Measurements from ENCODE around the gene SHANK2.

SHANK2 gene

DNA sequence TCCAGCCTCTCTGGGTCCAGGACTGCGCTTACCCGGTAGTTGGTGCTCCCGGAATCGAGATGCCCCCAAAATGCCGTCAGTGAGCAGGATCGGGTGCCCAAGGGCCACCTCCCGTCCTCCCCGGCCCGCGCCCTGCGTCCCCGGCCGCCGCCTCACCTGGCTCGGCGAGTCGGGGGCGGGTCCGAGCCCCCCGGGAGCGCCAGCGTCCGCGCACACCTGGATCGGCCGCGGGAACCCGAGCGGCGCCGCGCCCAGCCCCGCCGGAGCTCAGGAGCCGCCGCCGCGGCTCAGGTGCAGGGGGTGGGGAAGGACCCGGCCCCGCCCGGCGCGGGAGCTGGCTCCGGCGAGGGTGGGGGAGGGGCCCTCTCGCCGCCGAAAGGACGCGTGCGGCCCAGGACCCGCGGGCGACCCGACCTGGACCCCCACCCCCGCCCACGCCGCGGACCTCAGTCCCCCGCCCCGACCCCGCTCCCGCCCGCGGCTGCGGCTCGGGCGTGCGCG lies at the start of gene SHANK2:
SHANK2 (minus strand) TSS at position 309 of the 501 bp plus-strand sequence. CDS start 105,251 bp downstream, outside the sequence.
- peak within 1 kb of the TSS; percentile 83 for H3K27ac ChIP-seq
- DNase-seq (ENCODE audit: low read depth, low spot score) = no peak

GRCh38 chr11:71301858-71302533 lies 49.6 kb upstream of the SHANK2 start:
- no peak overlapping the region for H3K27ac ChIP-seq
- DNase-seq (ENCODE audit: low read depth, low spot score) = no peak

DNA sequence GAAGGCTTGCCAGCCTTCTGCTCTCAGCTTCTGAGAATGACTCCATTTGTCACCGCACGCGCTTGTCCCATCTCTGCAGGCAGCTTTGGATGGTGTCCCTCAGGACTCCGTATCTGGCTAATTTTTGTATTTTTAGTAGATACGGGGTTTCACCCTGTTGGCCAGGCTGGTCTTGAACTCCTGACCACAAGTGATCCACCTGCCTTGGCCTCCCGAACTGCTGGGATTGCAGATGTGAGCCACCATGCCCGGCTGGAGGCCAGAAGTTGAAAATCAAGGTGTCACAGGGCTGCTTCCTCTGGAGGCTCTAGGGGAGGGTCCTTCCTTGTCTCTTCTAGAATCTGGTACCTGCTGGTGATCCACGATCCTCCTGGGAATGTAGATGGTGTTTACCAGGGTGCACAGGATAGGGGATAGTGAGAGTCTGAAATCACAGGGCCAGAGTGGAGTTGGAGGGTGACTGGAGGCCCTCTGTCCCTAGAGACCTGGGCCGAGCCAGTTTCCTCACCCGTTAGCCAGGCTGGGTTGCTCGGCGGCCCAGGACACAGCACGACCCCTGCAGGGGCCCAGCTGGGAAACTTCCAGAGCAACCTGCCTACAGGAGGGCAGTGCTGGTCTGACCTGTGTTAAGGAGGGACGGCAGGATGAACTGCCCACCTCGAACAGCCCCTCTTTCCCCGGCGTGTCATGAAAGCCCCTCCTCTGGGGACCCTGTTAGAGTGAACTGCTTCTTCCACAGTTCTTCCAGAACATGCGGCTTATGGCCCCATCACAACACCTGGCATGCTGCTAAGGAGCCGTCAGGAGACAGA lies 48.9 kb upstream of the SHANK2 start:
- DNase-seq (ENCODE audit: low read depth, low spot score) = no peak
- no peak overlapping the region for H3K27ac ChIP-seq

DNA sequence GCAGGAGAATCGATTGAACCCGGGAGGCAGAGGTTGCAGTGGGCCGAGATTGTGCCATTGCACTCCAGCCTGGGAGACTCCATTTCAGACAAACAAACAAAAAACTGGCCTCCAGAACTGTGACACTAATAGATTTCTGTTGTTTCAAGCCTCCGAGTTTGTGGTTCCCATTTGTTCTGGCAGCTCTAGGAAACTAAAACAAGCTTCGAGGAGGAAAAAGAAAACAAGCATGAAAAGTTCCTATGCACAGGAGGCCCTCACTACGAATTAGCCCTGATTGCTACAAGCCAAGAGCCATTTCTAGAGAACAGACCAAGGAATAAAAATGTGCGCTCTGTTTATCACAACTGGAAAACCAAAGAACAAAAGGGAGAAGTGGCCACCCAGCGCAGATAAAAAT lies 47.8 kb upstream of the SHANK2 start:
- DNase-seq (ENCODE audit: low read depth, low spot score) = no peak
- peak overlapping the region; percentile 75 for H3K27ac ChIP-seq

DNA sequence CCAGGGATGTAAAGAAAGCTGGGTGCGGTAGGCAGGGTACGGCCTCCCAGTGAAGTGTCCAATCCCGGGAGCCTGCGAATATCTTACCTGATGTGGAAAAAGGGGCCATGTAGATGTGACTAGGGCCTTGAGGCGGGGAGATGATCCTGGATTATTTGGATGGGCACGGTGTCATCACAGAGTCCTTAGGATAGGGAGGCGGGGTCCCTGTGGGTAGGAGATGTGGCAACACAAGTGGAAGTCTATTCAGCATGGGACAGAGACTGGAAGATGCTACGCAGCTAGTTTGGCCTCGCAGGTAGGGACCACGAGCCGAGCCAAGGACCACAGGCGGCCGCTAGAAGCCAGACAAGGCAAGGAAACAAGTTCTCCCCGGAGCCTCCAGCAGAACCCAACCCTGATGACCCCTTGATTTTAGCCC lies 46.4 kb upstream of the SHANK2 start:
- H3K27ac ChIP-seq = peak overlapping the region; percentile 75
- no peak for DNase-seq (ENCODE audit: low read depth, low spot score)

- no peak for DNase-seq (ENCODE audit: low read depth, low spot score)
- no peak overlapping the region for H3K27ac ChIP-seq
Observed at GRCh38 chr11:71298016-71298550, 45.7 kb upstream of the SHANK2 start.

GRCh38 chr11:71294846-71295600 lies 42.6 kb upstream of the SHANK2 start:
- H3K27ac ChIP-seq = no peak overlapping the region
- DNase-seq (ENCODE audit: low read depth, low spot score) = no peak

DNA sequence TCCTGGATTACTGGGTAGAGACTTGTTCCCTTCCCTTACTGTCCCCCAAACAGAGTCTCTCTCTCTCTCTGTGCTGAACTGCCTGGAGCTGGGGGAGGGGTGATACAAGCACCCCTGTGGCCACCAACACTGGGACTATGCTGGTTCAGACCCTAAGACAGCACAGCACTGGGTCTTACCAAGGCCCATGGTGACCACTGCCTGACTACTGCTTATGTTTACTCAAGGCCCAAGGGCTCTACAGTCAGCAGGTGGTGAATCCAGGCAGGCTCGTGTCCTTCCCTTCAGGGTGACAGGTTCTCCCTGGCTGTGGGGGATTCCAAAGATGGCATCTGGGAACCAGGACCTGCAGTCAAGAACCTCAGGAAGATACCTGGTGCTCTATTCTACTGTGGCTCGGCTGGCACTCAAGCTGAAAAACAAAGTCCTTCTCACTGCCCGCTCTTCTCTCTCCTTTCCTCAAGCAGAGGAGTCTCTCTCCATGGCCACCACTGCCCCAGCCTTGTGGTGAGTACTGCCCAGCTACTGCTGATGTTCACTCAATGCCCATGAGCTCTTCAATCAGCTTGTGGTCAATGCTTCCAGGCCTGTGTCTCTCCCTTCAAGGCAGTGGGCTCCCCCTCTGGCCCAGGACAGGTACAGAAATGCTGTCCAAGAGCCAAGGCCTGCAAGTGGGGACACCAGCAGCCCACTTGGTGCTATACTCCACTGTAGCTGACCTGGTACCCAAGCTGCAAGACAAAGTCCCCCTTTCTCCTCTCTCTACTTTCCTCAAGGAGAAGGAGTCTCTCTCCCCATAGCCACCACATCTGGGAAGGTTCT lies 41.8 kb upstream of the SHANK2 start:
- DNase-seq (ENCODE audit: low read depth, low spot score) = no peak
- H3K27ac ChIP-seq = no peak overlapping the region

GRCh38 chr11:71286701-71287643 lies 34.6 kb upstream of the SHANK2 start:
- H3K27ac ChIP-seq = peak overlapping the region; percentile 40
- DNase-seq (ENCODE audit: low read depth, low spot score) = peak; percentile 34

DNA sequence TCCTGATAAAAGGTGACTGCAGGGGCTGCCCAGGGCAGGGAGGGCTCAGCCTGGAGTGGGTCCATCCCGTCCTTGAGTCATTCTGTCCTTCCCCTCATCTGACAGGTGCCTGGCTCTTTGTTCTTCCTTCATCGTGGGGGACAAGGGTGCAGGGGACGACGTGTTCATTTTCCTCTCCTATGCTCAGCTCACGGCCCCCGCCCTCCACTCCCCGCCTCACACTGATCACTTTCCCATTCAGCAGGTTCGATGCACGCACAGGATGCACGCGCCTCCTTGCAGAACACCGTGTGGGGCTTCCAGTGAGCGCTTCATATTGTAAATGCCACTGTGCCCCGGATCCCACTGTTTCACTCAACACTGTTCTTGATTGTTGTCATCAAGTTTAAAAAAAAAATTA lies 32.7 kb upstream of the SHANK2 start:
- no peak for DNase-seq (ENCODE audit: low read depth, low spot score)
- no peak overlapping the region for H3K27ac ChIP-seq

DNA sequence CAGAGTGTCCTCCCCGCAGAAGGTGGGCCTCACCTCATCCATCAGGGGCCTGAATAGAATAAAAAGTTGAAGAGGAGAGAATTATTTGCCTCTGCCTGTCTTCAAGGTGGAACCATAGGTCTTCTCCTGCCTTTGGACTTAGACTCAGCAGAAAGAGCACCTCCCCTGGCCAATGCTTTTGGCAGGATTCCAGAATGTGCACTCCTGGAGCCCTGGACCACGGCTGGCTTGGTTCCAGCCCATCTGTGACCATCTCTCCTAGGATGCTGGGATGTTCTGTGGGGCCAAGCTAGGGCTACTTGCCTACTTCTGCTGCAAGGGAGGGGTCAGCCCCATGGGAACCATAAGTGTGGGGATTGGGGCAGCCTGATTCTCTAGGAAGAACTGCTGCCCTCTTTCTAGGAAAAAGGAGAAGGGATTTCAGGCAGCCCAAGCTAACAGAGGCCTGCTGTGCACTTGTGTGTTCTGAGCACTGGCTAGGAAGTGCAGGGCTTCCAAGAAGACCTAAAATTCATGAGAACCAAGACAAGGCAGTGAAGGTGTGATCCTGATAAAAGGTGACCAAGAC lies 32.2 kb upstream of the SHANK2 start:
- no peak for DNase-seq (ENCODE audit: low read depth, low spot score)
- peak overlapping the region; percentile 56 for H3K27ac ChIP-seq

GRCh38 chr11:71283971-71284441 lies 31.6 kb upstream of the SHANK2 start:
- peak; percentile 41 for DNase-seq (ENCODE audit: low read depth, low spot score)
- H3K27ac ChIP-seq = peak overlapping the region; percentile 56

DNA sequence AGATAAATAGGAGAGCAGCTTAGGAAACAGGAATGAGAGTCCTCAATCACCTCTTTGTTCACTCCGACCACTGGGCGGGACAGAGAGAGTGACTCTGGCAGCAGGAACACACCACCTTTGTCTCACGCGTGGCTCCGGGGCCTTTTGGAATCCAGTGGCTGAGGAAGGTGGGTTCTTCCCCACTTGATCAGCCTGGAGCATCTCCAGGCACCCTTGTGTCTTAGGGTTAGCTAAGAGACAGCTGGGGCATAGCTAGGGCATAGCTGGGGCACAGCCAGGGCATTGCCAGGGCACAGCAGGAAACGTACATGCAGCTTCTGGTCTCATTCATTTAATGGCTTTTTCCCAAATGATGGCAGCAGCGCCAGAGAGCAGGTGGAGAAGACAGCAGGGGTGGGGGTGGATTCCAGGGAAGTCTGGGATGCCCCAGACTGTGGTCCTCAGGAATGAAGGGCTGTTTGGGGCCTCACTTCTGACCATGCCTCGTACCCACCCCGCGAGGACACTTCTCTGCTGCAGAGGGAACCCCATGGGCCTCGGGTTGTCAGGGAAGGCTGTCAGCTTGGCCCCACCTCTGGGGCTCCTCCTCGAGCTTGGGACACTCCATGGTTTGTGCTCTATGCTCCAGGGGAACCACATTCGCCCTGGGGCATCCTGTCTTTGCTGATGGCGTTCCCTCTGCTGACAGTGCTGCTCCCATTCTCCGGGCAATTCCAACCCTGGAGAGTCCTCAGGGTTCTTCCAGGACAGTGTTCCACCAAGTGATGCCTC lies 30.4 kb upstream of the SHANK2 start:
- DNase-seq (ENCODE audit: low read depth, low spot score) = no peak
- peak overlapping the region; percentile 56 for H3K27ac ChIP-seq

DNA sequence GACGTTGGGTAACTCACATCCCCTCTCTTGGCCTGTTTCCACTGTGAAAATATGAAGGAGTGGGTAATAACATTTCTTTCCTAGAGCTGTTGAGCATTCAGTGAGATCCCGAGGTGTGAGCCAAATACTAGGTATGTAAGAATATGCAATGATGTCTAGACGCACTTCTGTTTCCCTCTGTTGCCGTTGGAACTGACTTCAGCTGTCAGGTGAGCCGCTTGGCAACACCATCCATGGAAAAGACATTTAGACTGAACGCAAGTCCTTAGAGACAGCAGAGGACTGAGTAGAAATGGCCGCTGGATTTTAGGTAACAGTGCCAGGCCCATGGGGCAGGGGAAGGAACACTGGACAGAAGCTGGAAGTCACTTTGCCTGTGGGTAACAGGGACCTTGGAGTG lies 29.5 kb upstream of the SHANK2 start:
- H3K27ac ChIP-seq = peak overlapping the region; percentile 56
- DNase-seq (ENCODE audit: low read depth, low spot score) = no peak

- H3K27ac ChIP-seq = no peak overlapping the region
- DNase-seq (ENCODE audit: low read depth, low spot score) = no peak
Observed at GRCh38 chr11:71281204-71281603, 28.8 kb upstream of the SHANK2 start.

- no peak for DNase-seq (ENCODE audit: low read depth, low spot score)
- no peak overlapping the region for H3K27ac ChIP-seq
Observed at GRCh38 chr11:71279916-71280645, 27.7 kb upstream of the SHANK2 start.

DNA sequence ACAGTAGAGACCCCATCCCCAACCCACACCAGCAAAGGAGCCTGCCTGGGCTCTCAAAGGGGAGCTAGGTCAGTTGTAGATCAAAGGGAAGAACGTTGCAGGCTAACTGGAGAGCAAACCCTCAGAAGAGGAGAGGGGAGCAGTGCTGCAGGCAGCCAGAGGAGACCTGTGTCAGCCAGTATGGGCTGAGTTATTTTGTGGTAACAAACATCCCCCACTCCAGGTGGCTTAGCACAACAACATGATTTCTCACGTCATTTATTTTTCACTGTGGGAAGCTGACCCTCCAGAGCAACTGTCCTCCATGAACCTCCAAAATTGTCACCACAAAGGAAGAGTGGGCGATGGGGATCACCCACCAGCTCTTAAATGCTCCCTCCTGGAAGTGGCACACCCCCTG lies 19.8 kb upstream of the SHANK2 start:
- H3K27ac ChIP-seq = no peak overlapping the region
- DNase-seq (ENCODE audit: low read depth, low spot score) = no peak

Data from epithelial cell of prostate (primary cell).